Activated T-cell treated with anti-CD3 and anti-CD28 coated beads for 4 hours (primary cell): Measurements from ENCODE around the gene ACACB.

Source experiments
- DNase-seq: peaks from one replicate; pipeline ENCODE4 v3.0.0-alpha.2; 2020

Gene ACACB

GRCh38 chr12:109309381-109310246, 193.2 kb downstream of the ACACB start:
- no peak for DNase-seq

- no peak for DNase-seq
These were observed 194.1 kb downstream of the ACACB start for GRCh38 chr12:109310247-109311125.
